Stimulated activated CD8-positive, alpha-beta memory T cell treated with anti-CD3 and anti-CD28 coated beads, Interleukin-7, amount 100 ng/mL, for 1 hour (primary cell): ENCODE measurements around the gene FAU.
A peak's percentile ranks its signal among the peaks of the same experiment; 100 is the strongest.

Experiments
- DNase-seq, 2 donors: peaks; one replicate each; pipeline ENCODE4 v3.0.0-alpha.2; 2020; ENCODE audit warnings: low read depth in 2 of 2

Gene FAU

DNA sequence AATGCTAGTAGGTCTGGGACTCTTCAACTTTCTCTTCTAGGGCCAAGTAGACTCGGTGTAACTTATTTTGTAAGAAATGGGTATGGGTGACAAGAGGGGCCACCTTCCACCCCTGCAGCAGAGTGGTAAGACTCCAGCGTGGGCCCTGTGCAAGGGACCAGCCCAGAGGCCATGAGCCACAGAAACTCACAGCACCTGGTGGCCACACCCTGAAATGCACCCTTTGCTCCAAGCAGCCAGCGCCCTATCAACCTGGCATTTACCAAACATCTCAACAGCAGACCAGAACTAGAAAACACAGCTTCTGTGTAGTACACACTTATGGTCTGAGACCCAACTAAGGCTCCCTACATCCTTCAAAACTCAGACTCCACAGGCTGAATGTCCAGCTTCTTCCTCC lies 43.8 kb downstream of the FAU start:
- peak; percentile 45 to 56 for DNase-seq

DNA sequence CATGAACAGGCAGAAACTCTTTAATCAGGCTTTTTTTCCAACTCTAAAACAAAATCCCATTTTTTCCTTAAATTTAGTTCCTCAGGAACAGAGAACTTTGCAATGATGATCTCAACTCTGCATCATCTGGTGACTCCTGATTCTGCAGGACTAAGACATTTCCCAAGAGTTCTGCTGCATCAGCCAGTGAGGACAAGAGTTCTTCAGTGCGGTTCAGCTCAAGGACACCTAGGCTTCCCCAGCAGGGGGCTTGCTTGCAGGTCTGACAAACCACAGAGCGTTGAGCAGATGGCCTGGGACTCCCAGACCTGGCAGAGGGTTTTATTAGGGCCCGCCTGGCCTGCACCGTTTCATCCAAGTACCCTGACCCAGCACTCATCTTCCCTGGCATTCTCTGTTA lies 44.5 kb downstream of the FAU start:
- DNase-seq, result no peak

DNA sequence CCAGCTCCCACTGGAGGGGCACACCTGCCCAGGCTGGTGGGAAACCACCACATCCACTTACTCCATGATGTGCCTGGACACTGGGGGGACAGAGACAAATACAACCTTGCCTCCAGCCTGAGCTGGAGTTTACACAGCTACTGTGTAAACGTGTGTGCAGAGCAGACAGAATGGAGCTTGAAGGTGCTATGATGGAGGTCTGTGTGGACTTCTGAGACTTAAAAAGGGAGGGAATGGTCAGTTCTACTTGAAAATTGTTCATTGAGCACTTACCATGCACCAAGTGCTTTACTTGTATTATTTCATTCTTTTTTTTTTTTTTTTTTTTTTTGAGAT lies 49.3 kb downstream of the FAU start:
- no peak for DNase-seq

DNA sequence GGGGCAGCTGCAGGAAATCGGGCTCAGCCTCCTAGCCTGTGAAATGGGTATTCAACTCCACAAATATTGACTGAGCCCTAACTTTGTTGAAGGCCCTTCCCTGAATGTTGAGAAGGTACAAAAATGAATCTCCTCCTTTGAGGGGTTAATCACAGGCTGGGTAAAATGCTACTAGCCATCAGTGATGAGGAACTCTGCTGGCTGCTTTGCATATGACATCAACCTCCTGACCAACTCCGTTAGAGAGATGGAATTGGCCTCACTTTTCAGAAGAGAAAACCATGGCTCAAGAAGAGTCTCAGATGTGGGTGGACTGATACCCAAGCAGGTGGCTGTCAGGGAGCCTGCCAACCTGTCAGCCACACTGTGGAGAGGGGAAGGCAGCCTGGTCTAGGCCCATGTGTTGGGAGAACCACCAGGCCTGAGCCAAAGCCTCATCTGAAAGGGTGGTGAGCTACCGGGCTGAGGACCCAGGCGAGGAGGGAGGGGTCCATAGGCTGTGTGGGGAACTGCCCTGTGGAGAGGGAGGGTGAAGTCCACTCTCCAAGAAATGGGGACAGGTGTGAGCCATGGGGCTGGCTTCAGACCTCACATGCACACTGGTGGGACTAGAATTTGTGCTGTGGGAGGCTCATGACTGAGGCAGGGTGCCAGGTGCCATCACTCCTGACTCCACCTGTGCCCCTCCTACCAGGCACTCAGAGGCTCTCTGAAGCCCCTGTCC lies 49.9 kb downstream of the FAU start:
- no peak for DNase-seq
